ENCODE results near the gene ZNF655.
A peak's percentile ranks its signal among the peaks of the same experiment; 100 is the strongest.

The ZNF655 gene

GRCh38 chr7:99561737-99562051 lies 3.3 kb downstream of the ZNF655 start:
- no peak for ATAC-seq
- TF ChIP-seq BACH2 (CRISPR knock-in tag; IDR thresholded peaks at IDR 0.05; ENCODE audit: borderline replicate concordance) = no peak
- TF ChIP-seq PATZ1 (CRISPR knock-in tag; IDR thresholded peaks at IDR 0.05; ENCODE audit: borderline replicate concordance) = no peak
- no peak for TF ChIP-seq TOX (CRISPR knock-in tag; IDR thresholded peaks at IDR 0.05; ENCODE audit: borderline replicate concordance)
- no peak for TF ChIP-seq CSRNP3 (CRISPR knock-in tag; IDR thresholded peaks at IDR 0.05)
- no peak for TF ChIP-seq SNAI2 (CRISPR knock-in tag; IDR thresholded peaks at IDR 0.05)
- TF ChIP-seq CSDC2 (CRISPR knock-in tag; IDR thresholded peaks at IDR 0.05) = no peak
- no peak for TF ChIP-seq ZNF70 (CRISPR knock-in tag; IDR thresholded peaks at IDR 0.05)
- TF ChIP-seq ZFP30 (CRISPR knock-in tag; IDR thresholded peaks at IDR 0.05) = no peak
- TF ChIP-seq OSR1 (CRISPR knock-in tag; IDR thresholded peaks at IDR 0.05) = no peak
- TF ChIP-seq ESRRG (CRISPR knock-in tag; IDR thresholded peaks at IDR 0.05) = no peak
- no peak for TF ChIP-seq ISL1 (CRISPR knock-in tag; IDR thresholded peaks at IDR 0.05)
- no peak for TF ChIP-seq GLIS3 (CRISPR knock-in tag; IDR thresholded peaks at IDR 0.05)
- TF ChIP-seq ARNTL (CRISPR knock-in tag; IDR thresholded peaks at IDR 0.05; ENCODE audit: borderline replicate concordance, low read depth) = no peak

- no peak for ATAC-seq
- TF ChIP-seq PATZ1 (CRISPR knock-in tag; IDR thresholded peaks at IDR 0.05; ENCODE audit: borderline replicate concordance) (0 out of 2 replicates have a peak, but pooled peaks have one; percentile 5), TCF4 (CRISPR knock-in tag; IDR thresholded peaks at IDR 0.05; ENCODE audit: borderline replicate concordance) (no peak)
Measured at GRCh38 chr7:99562114-99562784, 3.8 kb downstream of the ZNF655 start.

- peak; percentile 79 for ATAC-seq
- TF ChIP-seq ZNF8 (CRISPR knock-in tag; IDR thresholded peaks at IDR 0.05) = no peak
- no peak for TF ChIP-seq CREB5 (CRISPR knock-in tag; IDR thresholded peaks at IDR 0.05; ENCODE audit: low read depth)
- TF ChIP-seq ZFP3 (CRISPR knock-in tag; IDR thresholded peaks at IDR 0.05) = no peak
- no peak for TF ChIP-seq ESRRG (CRISPR knock-in tag; IDR thresholded peaks at IDR 0.05)
- TF ChIP-seq PPARA (CRISPR knock-in tag; IDR thresholded peaks at IDR 0.05; ENCODE audit: borderline replicate concordance) = no peak
- no peak for TF ChIP-seq SNAI2 (CRISPR knock-in tag; IDR thresholded peaks at IDR 0.05)
- no peak for TF ChIP-seq TSHZ2 (CRISPR knock-in tag; IDR thresholded peaks at IDR 0.05)
- no peak for TF ChIP-seq CSRNP3 (CRISPR knock-in tag; IDR thresholded peaks at IDR 0.05)
- TF ChIP-seq GLIS3 (CRISPR knock-in tag; IDR thresholded peaks at IDR 0.05) = no peak
- TF ChIP-seq POU6F1 (CRISPR knock-in tag; IDR thresholded peaks at IDR 0.05; ENCODE audit: borderline replicate concordance, low read depth) = no peak
- TF ChIP-seq ZNF565 (CRISPR knock-in tag; conservative IDR thresholded peaks at IDR 0.05; ENCODE audit: low read depth) = no peak
- no peak for TF ChIP-seq ARNTL (CRISPR knock-in tag; IDR thresholded peaks at IDR 0.05; ENCODE audit: borderline replicate concordance, low read depth)
- peak; percentile 46; the same call in 1 of the 2 replicates for TF ChIP-seq TOX (CRISPR knock-in tag; IDR thresholded peaks at IDR 0.05; ENCODE audit: borderline replicate concordance)
- TF ChIP-seq ZNF70 (CRISPR knock-in tag; IDR thresholded peaks at IDR 0.05) = no peak
- TF ChIP-seq RARB (CRISPR knock-in tag; IDR thresholded peaks at IDR 0.05) = peak; percentile 39; the same call in 1 of the 2 replicates
- TF ChIP-seq ZFP30 (CRISPR knock-in tag; IDR thresholded peaks at IDR 0.05) = no peak
- peak; percentile 76; the same call in 1 of the 2 replicates for TF ChIP-seq ZC3H10 (CRISPR knock-in tag; IDR thresholded peaks at IDR 0.05)
- no peak for TF ChIP-seq BACH2 (CRISPR knock-in tag; IDR thresholded peaks at IDR 0.05; ENCODE audit: borderline replicate concordance)
- TF ChIP-seq ISL1 (CRISPR knock-in tag; IDR thresholded peaks at IDR 0.05) = peak; percentile 26; the same call in 1 of the 2 replicates
- TF ChIP-seq CSDC2 (CRISPR knock-in tag; IDR thresholded peaks at IDR 0.05) = peak; percentile 70; the same call in 1 of the 2 replicates
- TF ChIP-seq TCF4 (CRISPR knock-in tag; IDR thresholded peaks at IDR 0.05; ENCODE audit: borderline replicate concordance) = no peak
Measured at GRCh38 chr7:99562832-99563231, 4.4 kb downstream of the ZNF655 start.

Measured in SK-N-SH treated with all-trans-retinoic acid at 6 μM for 48 hours (cell line).